Measurements from ENCODE around the gene MACROD1.

GRCh38 chr11:64058494-64058893 is 107.4 kb downstream of the MACROD1 start:
- TF ChIP-seq CTCF (IDR thresholded peaks at IDR 0.05) (no peak), POLR2A (IDR thresholded peaks at IDR 0.05; ENCODE audit: low read depth) (no peak), POLR2AphosphoS5 (IDR thresholded peaks at IDR 0.05) (no peak)

Measured in esophagus muscularis mucosa (tissue), 3 donors.